ENCODE data around the gene IL17C.

IL17C gene

DNA sequence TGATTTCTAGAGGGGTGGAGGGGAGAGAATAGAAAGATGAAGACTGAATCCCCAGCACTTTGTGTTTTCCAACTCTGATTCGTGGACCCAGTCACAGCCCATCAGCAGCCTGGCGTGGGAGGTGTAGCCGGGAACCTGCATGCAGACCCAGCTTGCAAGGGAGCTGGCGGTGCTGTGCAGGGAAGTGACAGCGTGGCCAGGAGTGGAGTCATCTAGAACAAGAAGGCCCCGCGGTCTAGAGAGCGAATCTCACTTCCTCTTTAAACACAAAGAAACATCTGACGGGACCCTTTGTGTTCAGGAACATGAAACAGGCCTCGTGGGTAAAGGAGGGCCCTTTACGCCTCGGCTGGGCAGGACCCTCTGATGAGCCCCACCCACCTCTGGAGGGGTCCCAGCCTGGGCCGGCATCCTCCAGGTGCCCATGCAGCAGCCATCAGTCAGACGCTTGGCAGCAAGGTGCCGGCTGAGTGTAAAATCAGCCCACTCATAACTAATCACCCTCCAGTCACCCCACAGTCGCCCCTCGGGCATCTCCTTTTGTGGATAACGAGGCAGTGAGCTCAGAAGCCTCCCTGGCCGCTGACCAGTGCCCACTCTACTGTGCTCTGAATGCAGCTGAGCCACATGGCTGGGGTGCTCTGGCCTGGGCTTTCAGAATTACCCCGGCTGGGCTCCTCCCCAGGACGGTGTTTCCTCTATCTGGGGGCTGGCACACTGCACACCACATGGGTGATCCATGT lies 43.5 kb downstream of the IL17C start:
- H3F3A ChIP-seq (ENCODE audit: control insufficient read depth, insufficient read depth), result peaks cover 16% of the 10 kb centered on the region
- peaks cover 57% of the 10 kb centered on the region for H3K4me1 ChIP-seq (ENCODE audit: control insufficient read depth, low read length)
- peaks cover 5% of the 10 kb centered on the region for H3K36me3 ChIP-seq (ENCODE audit: control insufficient read depth, low read length)
- H3K4me2 ChIP-seq (ENCODE audit: low read length), result peak overlapping the region; percentile 76
- H3K9me3 ChIP-seq (ENCODE audit: control insufficient read depth, insufficient read depth, low read length), result no peaks in the 10 kb centered on the region
- no peaks in the 10 kb centered on the region for H4K20me1 ChIP-seq (ENCODE audit: control insufficient read depth, insufficient read depth, low read depth, low read length)
- no peaks in the 10 kb centered on the region for H3K9me2 ChIP-seq (replicated peaks; ENCODE audit: control insufficient read depth, low read length)
- H3K79me2 ChIP-seq (ENCODE audit: control insufficient read depth, low read length), result no peaks in the 10 kb centered on the region
- peak overlapping the region; percentile 89 for H3K27ac ChIP-seq (ENCODE audit: low read depth, low read length)
- TF ChIP-seq, protein P1, sequence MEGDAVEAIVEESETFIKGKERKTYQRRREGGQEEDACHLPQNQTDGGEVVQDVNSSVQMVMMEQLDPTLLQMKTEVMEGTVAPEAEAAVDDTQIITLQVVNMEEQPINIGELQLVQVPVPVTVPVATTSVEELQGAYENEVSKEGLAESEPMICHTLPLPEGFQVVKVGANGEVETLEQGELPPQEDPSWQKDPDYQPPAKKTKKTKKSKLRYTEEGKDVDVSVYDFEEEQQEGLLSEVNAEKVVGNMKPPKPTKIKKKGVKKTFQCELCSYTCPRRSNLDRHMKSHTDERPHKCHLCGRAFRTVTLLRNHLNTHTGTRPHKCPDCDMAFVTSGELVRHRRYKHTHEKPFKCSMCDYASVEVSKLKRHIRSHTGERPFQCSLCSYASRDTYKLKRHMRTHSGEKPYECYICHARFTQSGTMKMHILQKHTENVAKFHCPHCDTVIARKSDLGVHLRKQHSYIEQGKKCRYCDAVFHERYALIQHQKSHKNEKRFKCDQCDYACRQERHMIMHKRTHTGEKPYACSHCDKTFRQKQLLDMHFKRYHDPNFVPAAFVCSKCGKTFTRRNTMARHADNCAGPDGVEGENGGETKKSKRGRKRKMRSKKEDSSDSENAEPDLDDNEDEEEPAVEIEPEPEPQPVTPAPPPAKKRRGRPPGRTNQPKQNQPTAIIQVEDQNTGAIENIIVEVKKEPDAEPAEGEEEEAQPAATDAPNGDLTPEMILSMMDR (IDR thresholded peaks at IDR 0.05; ENCODE audit: low read depth, low read length, poor library complexity, severe bottlenecking), result no peak
- no peak for TF ChIP-seq EZH2phosphoT487 (IDR thresholded peaks at IDR 0.05; ENCODE audit: borderline replicate concordance, low read length)
- H3K27me3 ChIP-seq (ENCODE audit: control insufficient read depth, low read length), result no peaks in the 10 kb centered on the region
- peak overlapping the region; percentile 66 for H3K4me3 ChIP-seq (ENCODE audit: low read length)

DNA sequence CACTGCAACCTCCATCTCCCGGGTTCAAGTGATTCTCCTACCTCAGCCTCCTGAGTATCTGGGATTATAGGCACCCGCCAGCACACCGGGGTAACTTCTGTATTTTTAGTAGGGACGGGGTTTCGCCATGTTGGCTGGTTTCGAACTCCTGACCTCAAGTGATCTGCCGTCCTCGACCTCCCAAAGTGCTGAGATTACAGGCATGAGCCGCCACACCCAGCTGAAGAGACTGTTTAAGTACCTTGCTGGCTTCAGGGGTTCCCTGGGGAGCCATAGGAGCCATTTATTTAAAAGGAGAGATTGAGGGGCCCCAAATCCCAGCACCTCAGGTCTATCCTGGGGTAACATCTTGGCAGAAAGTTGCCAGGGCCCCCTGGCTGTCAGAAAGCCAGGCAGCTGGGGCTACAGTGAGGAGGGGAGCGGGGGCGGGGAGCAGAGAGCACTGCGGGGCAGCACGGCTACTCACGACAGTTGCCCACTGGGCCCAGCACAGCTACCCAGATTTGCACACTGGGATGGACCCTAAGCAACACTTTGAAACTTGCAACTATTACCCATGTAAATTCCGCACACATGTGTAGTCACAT lies 46.3 kb downstream of the IL17C start:
- no peak for TF ChIP-seq EZH2phosphoT487 (IDR thresholded peaks at IDR 0.05; ENCODE audit: borderline replicate concordance, low read length)
- TF ChIP-seq, protein P1 (IDR thresholded peaks at IDR 0.05; ENCODE audit: low read depth, low read length, poor library complexity, severe bottlenecking), result no peak
- peaks cover 8% of the 10 kb centered on the region for H3K27me3 ChIP-seq (ENCODE audit: control insufficient read depth, low read length)
- no peak overlapping the region for H3K27ac ChIP-seq (ENCODE audit: low read depth, low read length)
- H3K4me3 ChIP-seq (ENCODE audit: low read length), result peak overlapping the region; percentile 78
- peaks cover 16% of the 10 kb centered on the region for H3F3A ChIP-seq (ENCODE audit: control insufficient read depth, insufficient read depth)
- H3K9me3 ChIP-seq (ENCODE audit: control insufficient read depth, insufficient read depth, low read length), result no peaks in the 10 kb centered on the region
- H3K9me2 ChIP-seq (replicated peaks; ENCODE audit: control insufficient read depth, low read length), result no peaks in the 10 kb centered on the region
- peaks cover 59% of the 10 kb centered on the region for H3K4me1 ChIP-seq (ENCODE audit: control insufficient read depth, low read length)
- no peaks in the 10 kb centered on the region for H3K79me2 ChIP-seq (ENCODE audit: control insufficient read depth, low read length)
- H3K4me2 ChIP-seq (ENCODE audit: low read length), result peak overlapping the region; percentile 95
- H3K36me3 ChIP-seq (ENCODE audit: control insufficient read depth, low read length), result peaks cover 5% of the 10 kb centered on the region
- H4K20me1 ChIP-seq (ENCODE audit: control insufficient read depth, insufficient read depth, low read depth, low read length), result no peaks in the 10 kb centered on the region

DNA sequence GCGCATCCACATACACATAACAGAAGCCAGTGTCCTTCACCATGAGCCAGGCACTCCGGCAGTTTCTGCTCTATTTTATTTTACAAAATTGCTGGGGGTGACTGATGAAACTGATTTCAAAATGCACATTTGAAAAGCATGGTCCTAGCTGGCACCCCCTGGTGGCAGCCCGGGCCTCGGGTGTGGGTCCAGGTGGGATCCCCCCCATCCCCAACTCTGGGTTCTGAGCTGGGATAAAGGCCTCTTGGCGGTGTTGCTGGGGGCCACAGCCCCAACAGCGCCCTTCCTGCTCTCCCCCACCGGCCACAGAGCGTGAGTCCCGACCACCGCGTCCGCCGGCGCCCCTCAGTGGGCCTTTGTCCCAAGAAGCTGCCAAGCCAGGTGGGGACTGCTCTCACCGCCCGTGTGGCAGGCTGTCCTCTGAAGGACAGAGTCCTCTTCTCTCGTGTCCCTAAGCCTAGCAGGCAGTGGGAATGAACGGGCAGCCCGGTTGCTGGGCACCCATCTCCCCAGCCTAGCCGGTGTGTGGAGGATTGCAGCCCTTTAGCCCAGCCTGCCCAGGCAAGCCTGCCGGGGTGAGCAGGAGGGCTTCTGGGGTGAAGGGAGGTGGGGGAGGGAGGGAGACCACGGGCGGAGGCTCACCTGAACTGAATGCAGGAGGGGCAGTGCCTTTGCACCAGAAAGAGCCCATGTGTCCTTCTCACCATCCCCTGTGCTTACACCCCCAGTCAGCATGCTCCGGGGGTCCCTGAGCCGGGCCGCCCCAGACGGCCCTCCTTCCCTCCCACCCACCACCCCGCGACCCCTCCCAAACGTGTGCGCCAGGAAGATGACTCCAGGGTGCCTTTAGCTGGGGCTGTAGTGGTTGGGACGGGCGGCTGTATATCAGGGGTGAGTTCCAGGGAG lies 47.0 kb downstream of the IL17C start:
- Histone ChIP-seq H3K9me3 (ENCODE audit: control insufficient read depth, insufficient read depth, low read length) (no peaks in the 10 kb centered on the region), H3F3A (ENCODE audit: control insufficient read depth, insufficient read depth) (peaks cover 16% of the 10 kb centered on the region), H3K4me2 (ENCODE audit: low read length) (peak overlapping the region; percentile 95), H3K79me2 (ENCODE audit: control insufficient read depth, low read length) (no peaks in the 10 kb centered on the region), H3K27me3 (ENCODE audit: control insufficient read depth, low read length) (peaks cover 8% of the 10 kb centered on the region), H3K27ac (ENCODE audit: low read depth, low read length) (no peak overlapping the region), H4K20me1 (ENCODE audit: control insufficient read depth, insufficient read depth, low read depth, low read length) (no peaks in the 10 kb centered on the region), H3K9me2 (replicated peaks; ENCODE audit: control insufficient read depth, low read length) (no peaks in the 10 kb centered on the region), H3K36me3 (ENCODE audit: control insufficient read depth, low read length) (peaks cover 5% of the 10 kb centered on the region), H3K4me3 (ENCODE audit: low read length) (peak overlapping the region; percentile 78), H3K4me1 (ENCODE audit: control insufficient read depth, low read length) (peaks cover 57% of the 10 kb centered on the region)
- TF ChIP-seq EZH2phosphoT487 (IDR thresholded peaks at IDR 0.05; ENCODE audit: borderline replicate concordance, low read length), result no peak
- TF ChIP-seq, protein P1 (IDR thresholded peaks at IDR 0.05; ENCODE audit: low read depth, low read length, poor library complexity, severe bottlenecking), result peak; percentile 98

Data from DOHH2 (cell line).